Measurements from ENCODE around the gene PSD2. TPM values are rescaled to one million over a fixed set of nuclear protein-coding genes. Genes with fewer than 3 reads are reported as not detected.

PSD2 gene
- total RNA-seq, 1 experiment from 2014 or later = 0.79 TPM

DNA sequence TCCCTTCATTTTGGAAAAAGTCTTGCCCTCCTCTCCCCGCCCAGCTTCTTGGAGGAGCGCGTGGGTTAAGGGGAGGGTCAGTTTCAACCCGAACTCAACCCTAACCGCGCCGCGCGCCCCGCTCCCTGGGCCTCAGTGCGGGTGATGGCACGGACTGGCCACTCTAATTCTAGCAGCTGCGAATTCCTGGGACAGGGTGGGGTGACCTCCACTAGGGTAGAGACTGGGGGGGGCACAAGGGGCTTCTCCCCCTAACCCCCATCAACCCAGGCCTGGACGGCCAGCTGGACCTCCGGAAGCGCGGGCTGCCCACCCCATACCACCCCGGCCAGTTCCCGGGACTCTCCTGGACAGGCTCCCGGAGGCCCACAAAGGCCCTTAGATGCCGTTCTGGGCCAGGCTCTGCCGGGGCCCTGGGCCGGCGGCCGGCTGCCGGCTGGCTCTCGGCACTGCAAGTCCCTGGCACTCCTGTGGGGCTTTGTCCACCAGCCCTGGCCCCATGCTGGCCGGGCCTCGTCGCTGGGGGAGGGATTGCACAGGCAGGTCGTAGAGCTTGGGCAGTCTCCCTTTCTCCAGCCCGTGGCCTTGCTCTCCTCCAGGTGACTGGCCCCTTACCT is 7.2 kb upstream of the PSD2 start:
- ChIA-PET POLR2A (interaction anchor here (0.7 to 1.3 kb wide), 2 partner anchors 180 to 417 kb away, joined by 4 to 10 read pairs; no protein-coding TSS in a partner anchor), RAD21 (ENCODE audit: low non-redundant PET in 1 of 2, low total read pairs in 2 of 2, uncharacterized antibody in 2 of 2, unreplicated experiment in 2 of 2) (interaction anchor here (0.6 to 2.1 kb wide), 5 partner anchors 75 to 254 kb away, joined by 3 to 21 read pairs (median 3); partner anchors contain the start of gene NRG2 (in 1 of the 2)), CTCF (interaction anchor here (1.0 to 4.2 kb wide), 13 partner anchors 9 to 368 kb away, joined by 3 to 181 read pairs (median 8); no protein-coding TSS in a partner anchor)
- TF ChIP-seq, protein P1, sequence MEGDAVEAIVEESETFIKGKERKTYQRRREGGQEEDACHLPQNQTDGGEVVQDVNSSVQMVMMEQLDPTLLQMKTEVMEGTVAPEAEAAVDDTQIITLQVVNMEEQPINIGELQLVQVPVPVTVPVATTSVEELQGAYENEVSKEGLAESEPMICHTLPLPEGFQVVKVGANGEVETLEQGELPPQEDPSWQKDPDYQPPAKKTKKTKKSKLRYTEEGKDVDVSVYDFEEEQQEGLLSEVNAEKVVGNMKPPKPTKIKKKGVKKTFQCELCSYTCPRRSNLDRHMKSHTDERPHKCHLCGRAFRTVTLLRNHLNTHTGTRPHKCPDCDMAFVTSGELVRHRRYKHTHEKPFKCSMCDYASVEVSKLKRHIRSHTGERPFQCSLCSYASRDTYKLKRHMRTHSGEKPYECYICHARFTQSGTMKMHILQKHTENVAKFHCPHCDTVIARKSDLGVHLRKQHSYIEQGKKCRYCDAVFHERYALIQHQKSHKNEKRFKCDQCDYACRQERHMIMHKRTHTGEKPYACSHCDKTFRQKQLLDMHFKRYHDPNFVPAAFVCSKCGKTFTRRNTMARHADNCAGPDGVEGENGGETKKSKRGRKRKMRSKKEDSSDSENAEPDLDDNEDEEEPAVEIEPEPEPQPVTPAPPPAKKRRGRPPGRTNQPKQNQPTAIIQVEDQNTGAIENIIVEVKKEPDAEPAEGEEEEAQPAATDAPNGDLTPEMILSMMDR (IDR thresholded peaks at IDR 0.05 in 2 of 3, conservative IDR thresholded peaks at IDR 0.05 in 1 of 3; ENCODE audit: borderline replicate concordance in 1 of 3, insufficient read depth in 1 of 3, low read depth in 2 of 3, low read length in 2 of 3) = no peak
- TF ChIP-seq REST (IDR thresholded peaks at IDR 0.05; ENCODE audit: low read depth) (no peak), EZH2phosphoT487 (IDR thresholded peaks at IDR 0.05; ENCODE audit: borderline replicate concordance) (no peak), EZH2 (IDR thresholded peaks at IDR 0.05) (no peak), ATF3 (IDR thresholded peaks at IDR 0.05) (no peak), POLR2A (IDR thresholded peaks at IDR 0.05; ENCODE audit: borderline replicate concordance, extremely low read depth, insufficient read depth, insufficient read length) (no peak), CBX3 (IDR thresholded peaks at IDR 0.05; ENCODE audit: low read depth) (no peak), POLR2AphosphoS5 (IDR thresholded peaks at IDR 0.05; ENCODE audit: low read depth, low read length) (no peak), ZFX (IDR thresholded peaks at IDR 0.05) (no peak), SIN3A (IDR thresholded peaks at IDR 0.05; ENCODE audit: low read depth) (no peak), JUND (IDR thresholded peaks at IDR 0.05) (no peak), RAD21 (IDR thresholded peaks at IDR 0.05; ENCODE audit: low read depth) (no peak), SRF (IDR thresholded peaks at IDR 0.05; ENCODE audit: low read depth) (no peak), ZNF274 (IDR thresholded peaks at IDR 0.05; ENCODE audit: low read depth, low read length) (no peak), CEBPB (IDR thresholded peaks at IDR 0.05; ENCODE audit: low read depth) (no peak), SP1 (IDR thresholded peaks at IDR 0.05; ENCODE audit: low read depth) (no peak), YY1 (IDR thresholded peaks at IDR 0.05; ENCODE audit: extremely low read depth, insufficient replicate concordance, low read depth, low read length) (no peak), FOSL1 (IDR thresholded peaks at IDR 0.05; ENCODE audit: low read depth) (no peak)
- TF ChIP-seq, protein P2, sequence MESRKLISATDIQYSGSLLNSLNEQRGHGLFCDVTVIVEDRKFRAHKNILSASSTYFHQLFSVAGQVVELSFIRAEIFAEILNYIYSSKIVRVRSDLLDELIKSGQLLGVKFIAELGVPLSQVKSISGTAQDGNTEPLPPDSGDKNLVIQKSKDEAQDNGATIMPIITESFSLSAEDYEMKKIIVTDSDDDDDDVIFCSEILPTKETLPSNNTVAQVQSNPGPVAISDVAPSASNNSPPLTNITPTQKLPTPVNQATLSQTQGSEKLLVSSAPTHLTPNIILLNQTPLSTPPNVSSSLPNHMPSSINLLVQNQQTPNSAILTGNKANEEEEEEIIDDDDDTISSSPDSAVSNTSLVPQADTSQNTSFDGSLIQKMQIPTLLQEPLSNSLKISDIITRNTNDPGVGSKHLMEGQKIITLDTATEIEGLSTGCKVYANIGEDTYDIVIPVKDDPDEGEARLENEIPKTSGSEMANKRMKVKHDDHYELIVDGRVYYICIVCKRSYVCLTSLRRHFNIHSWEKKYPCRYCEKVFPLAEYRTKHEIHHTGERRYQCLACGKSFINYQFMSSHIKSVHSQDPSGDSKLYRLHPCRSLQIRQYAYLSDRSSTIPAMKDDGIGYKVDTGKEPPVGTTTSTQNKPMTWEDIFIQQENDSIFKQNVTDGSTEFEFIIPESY (IDR thresholded peaks at IDR 0.05; ENCODE audit: extremely low read depth, insufficient replicate concordance, low read length) = no peak
- no peaks in the 10 kb centered on the region for H3K36me3 ChIP-seq (ENCODE audit: control insufficient read depth in 1 of 2, insufficient read depth in 2 of 2, low read length in 2 of 2)
- H3K9me2 ChIP-seq (ENCODE audit: insufficient read depth) = no peaks in the 10 kb centered on the region
- no peak overlapping the region for H3K4me3 ChIP-seq (replicated peaks in 1 of 2; ENCODE audit: low read depth in 1 of 2, low read length in 2 of 2)
- intact Hi-C loops (cut with micrococcal nuclease) = no loop called here
- peaks cover 1% of the 10 kb centered on the region; the same call in 1 of the 2 replicates for H3K27me3 ChIP-seq (ENCODE audit: insufficient read depth, low read length)
- H4K20me1 ChIP-seq (ENCODE audit: insufficient read depth) = no peaks in the 10 kb centered on the region
- H3K4me1 ChIP-seq (ENCODE audit: control insufficient read depth in 1 of 2, insufficient read depth in 2 of 2, low read length in 2 of 2) = peaks cover 3 to 10% of the 10 kb centered on the region in 2 experiments; a peak in 2 of 4 replicates
- peak overlapping the region; percentile 30; the same call in 1 of the 2 replicates for H3K27ac ChIP-seq (ENCODE audit: low read depth, low read length)
- no peak for DNase-seq (ENCODE audit: low read depth, low spot score)
- BruUV-seq (replicated peaks) = no TSS peak
- no peak for ATAC-seq
- no peak overlapping the region for H3K9ac ChIP-seq (ENCODE audit: low read length)
- peak overlapping the region; percentile 98 for H3K4me2 ChIP-seq (ENCODE audit: low read length)
- H3K9me3 ChIP-seq (ENCODE audit: control insufficient read depth in 1 of 2, insufficient read depth in 1 of 2, low read depth in 1 of 2, low read length in 2 of 2) = no peaks in the 10 kb centered on the region
- H3K79me2 ChIP-seq (ENCODE audit: insufficient read depth, low read length) = no peaks in the 10 kb centered on the region
- H2AFZ ChIP-seq (ENCODE audit: low read depth, low read length, poor library complexity, severe bottlenecking) = no peak overlapping the region
